NCI-H2107 treated with DMSO at 0.1 percent for 48 hours (cell line): ENCODE results near the gene KCTD10.
"Not testable (repeated sequence)": the region's sequence is repeated elsewhere in the genome, so short reads cannot be mapped to it uniquely, and the experiment has no call there.

ENCODE experiments used
- DNase-seq: peaks from one replicate; lab custom pipeline; 2025; ENCODE audit not compliant: unreplicated experiment; lab: John Stamatoyannopoulos, UW

KCTD10 gene

GRCh38 chr12:109422251-109422650 is 54.8 kb downstream of the KCTD10 start:
- no peak for DNase-seq

- no peak for DNase-seq
These were observed 55.6 kb downstream of the KCTD10 start for GRCh38 chr12:109421355-109422087.

- no peak for DNase-seq
These were observed 58.1 kb downstream of the KCTD10 start for GRCh38 chr12:109418848-109419480.

GRCh38 chr12:109406147-109406546 is 71.0 kb downstream of the KCTD10 start:
- not testable (repeated sequence) for DNase-seq

- DNase-seq: not testable (repeated sequence)
These were observed 72.3 kb downstream of the KCTD10 start for GRCh38 chr12:109404841-109405240.
